SK-N-SH (cell line): Measurements from ENCODE around the gene GNB2. TPM values are rescaled to one million over a fixed set of nuclear protein-coding genes. Genes with fewer than 3 reads are reported as not detected.

Experiments
- CTCF ChIA-PET: fragments of 300-600, 350-600 bp; formaldehyde crosslinking; extraction: SDS; loops from one replicate; lab custom pipeline; 2021; lab: Yijun Ruan, JAX
- POLR2A ChIA-PET: fragments of 350-600 bp; sonication (Branson Sonifier 250); formaldehyde crosslinking; extraction: SDS; loops from one replicate; lab custom pipeline; 2020; ENCODE audit warnings: antibody characterized with exemption, inconsistent platforms; lab: Yijun Ruan, JAX
- DNase-seq: peaks from one replicate; pipeline ENCODE4 v3.0.0; 2012
- H2AFZ ChIP-seq: fragments of 200-600 bp; sonication (generic); 2 replicates; pipeline ENCODE4 v1.8.1; 2016; ENCODE audit warnings: antibody characterized with exemption, mild to moderate bottlenecking, low read depth
- H3F3A ChIP-seq: fragments of 200-600 bp; sonication (generic); replicated peaks from 2 replicates; pipeline ENCODE3; 2016; ENCODE audit warnings: antibody characterized with exemption, mild to moderate bottlenecking; ENCODE audit not compliant: insufficient read depth
- H3K27ac ChIP-seq, 2 experiments: fragments of 200-500 bp in 1 of 2; fragments of 200-600 bp in 1 of 2; sonication (Bioruptor generic) in 1 of 2; sonication (generic), shearing (Covaris generic) in 1 of 2; 2 replicates each; pipeline versions ENCODE4 v1.5.1 to v1.6.1; 2014 to 2016; ENCODE audit warnings: low read depth in 2 of 2, inconsistent platforms in 1 of 2, low read length in 1 of 2, mild to moderate bottlenecking in 1 of 2, mixed read lengths in 1 of 2
- H3K27me3 ChIP-seq: fragments of 200-600 bp; sonication (generic), shearing (Covaris generic); 2 replicates; pipeline ENCODE4 v1.6.1; 2016; ENCODE audit warnings: mixed run types; ENCODE audit not compliant: insufficient read depth
- H3K36me3 ChIP-seq, 2 experiments: fragments of 200-500 bp in 1 of 2; fragments of 200-600 bp in 1 of 2; sonication (Bioruptor generic) in 1 of 2; sonication (generic) in 1 of 2; replicated peaks in 1 of 2; 2 replicates each; pipeline versions ENCODE3 to v1.5.1; 2014 to 2016; ENCODE audit warnings: low read length in 1 of 2, mild to moderate bottlenecking in 1 of 2; ENCODE audit not compliant: insufficient read depth in 2 of 2, control insufficient read depth in 1 of 2
- H3K4me1 ChIP-seq, 2 experiments: fragments of 200-500 bp in 1 of 2; fragments of 200-600 bp in 1 of 2; sonication (Bioruptor generic) in 1 of 2; sonication (generic), shearing (Covaris generic) in 1 of 2; 2 replicates each; pipeline versions ENCODE4 v1.5.1 to v1.6.1; 2014 to 2016; ENCODE audit warnings: low read depth in 1 of 2, low read length in 1 of 2, mixed run types in 1 of 2; ENCODE audit not compliant: insufficient read depth in 2 of 2, control insufficient read depth in 1 of 2
- H3K4me2 ChIP-seq: fragments of 200-600 bp; sonication (generic), shearing (Covaris generic); 2 replicates; pipeline ENCODE4 v1.6.1; 2017; ENCODE audit warnings: mixed run types
- H3K4me3 ChIP-seq, 2 experiments: fragments of 200-500 bp in 1 of 2; fragments of 200-600 bp in 1 of 2; sonication (Bioruptor generic) in 1 of 2; sonication (generic), shearing (Covaris generic) in 1 of 2; 2 replicates each; pipeline versions ENCODE4 v1.5.1 to v1.8.1; 2014 to 2016; ENCODE audit warnings: low read depth in 2 of 2, inconsistent platforms in 1 of 2, low read length in 1 of 2, mild to moderate bottlenecking in 1 of 2, mixed read lengths in 1 of 2, moderate library complexity in 1 of 2
- H3K79me2 ChIP-seq: fragments of 200-600 bp; sonication (generic); 2 replicates; pipeline ENCODE4 v1.8.1; 2017; ENCODE audit warnings: mild to moderate bottlenecking; ENCODE audit not compliant: insufficient read depth
- H3K9ac ChIP-seq: fragments of 200-600 bp; sonication (generic); 2 replicates; pipeline ENCODE4 v1.6.1; 2017; ENCODE audit warnings: mixed run types
- H3K9me2 ChIP-seq: fragments of 200-600 bp; sonication (generic); 2 replicates; pipeline ENCODE4 v1.6.1; 2017; ENCODE audit warnings: mixed run types
- H3K9me3 ChIP-seq: fragments of 200-600 bp; sonication (generic); 2 replicates; pipeline ENCODE4 v1.6.1; 2017; ENCODE audit warnings: mixed run types, mild to moderate bottlenecking, moderate library complexity
- H4K20me1 ChIP-seq: fragments of 200-600 bp; sonication (generic); 2 replicates; pipeline ENCODE4 v1.6.1; 2017; ENCODE audit warnings: mild to moderate bottlenecking, mixed run types; ENCODE audit not compliant: insufficient read depth
- CHD2 ChIP-seq: fragments of 150-350 bp; IDR thresholded peaks from 2 replicates; pipeline ENCODE4 v1.6.1; 2018; ENCODE audit warnings: low read length; ENCODE audit not compliant: partially characterized antibody
- CTCF ChIP-seq: fragments of 200-600 bp; sonication (generic); IDR thresholded peaks from 2 replicates; pipeline ENCODE4 v1.6.1; 2017; ENCODE audit warnings: antibody characterized with exemption, mild to moderate bottlenecking, moderate library complexity
- ELF1 ChIP-seq: IDR thresholded peaks from 2 replicates; pipeline ENCODE4 v1.4.0; 2012
- EZH2phosphoT487 ChIP-seq: fragments of 200-600 bp; sonication (generic); IDR thresholded peaks from 2 replicates; pipeline ENCODE4 v1.6.1; 2017; ENCODE audit warnings: low read depth, mixed run types, mild to moderate bottlenecking, antibody characterized with exemption, moderate library complexity, borderline replicate concordance
- FOSL2 ChIP-seq: IDR thresholded peaks from 2 replicates; pipeline ENCODE4 v1.4.0; 2012; ENCODE audit warnings: low read depth, mild to moderate bottlenecking, moderate library complexity, borderline replicate concordance
- FOXJ3 ChIP-seq: sonication (generic); formaldehyde crosslinking; IDR thresholded peaks from 2 replicates; pipeline ENCODE4 v1.5.1; 2020; ENCODE audit warnings: mild to moderate bottlenecking, missing genetic modification reagents
- GABPA ChIP-seq: IDR thresholded peaks from 2 replicates; pipeline ENCODE4 v1.4.0; 2012; ENCODE audit warnings: low read depth, mild to moderate bottlenecking
- MEF2A ChIP-seq: IDR thresholded peaks from 2 replicates; pipeline ENCODE4 v1.4.0; 2012; ENCODE audit warnings: low read depth, borderline replicate concordance
- MXI1 ChIP-seq: IDR thresholded peaks from 2 replicates; pipeline ENCODE4 v1.6.1; 2012; ENCODE audit warnings: mild to moderate bottlenecking, low read depth, low read length, improper control_type of control experiment
- NFIC ChIP-seq: IDR thresholded peaks from 2 replicates; pipeline ENCODE4 v1.4.0; 2012; ENCODE audit warnings: borderline replicate concordance
- NRF1 ChIP-seq: IDR thresholded peaks from 2 replicates; pipeline ENCODE4 v1.6.1; 2012; ENCODE audit warnings: low read depth, mild to moderate bottlenecking, low read length
- RAD21 ChIP-seq: IDR thresholded peaks from 2 replicates; pipeline ENCODE4 v1.6.1; 2012; ENCODE audit warnings: mild to moderate bottlenecking, low read length
- RCOR1 ChIP-seq: fragments of 150-350 bp; IDR thresholded peaks from 2 replicates; pipeline ENCODE4 v1.6.1; 2017; ENCODE audit warnings: antibody characterized with exemption, low read length
- REST ChIP-seq: IDR thresholded peaks from 2 replicates; pipeline ENCODE4 v1.6.1; 2012; ENCODE audit warnings: mild to moderate bottlenecking, low read depth, low read length, moderate library complexity
- RFX5 ChIP-seq: IDR thresholded peaks from 2 replicates; pipeline ENCODE4 v1.6.1; 2012; ENCODE audit warnings: mild to moderate bottlenecking, improper control_type of control experiment, low read length
- RXRA ChIP-seq: IDR thresholded peaks from 2 replicates; pipeline ENCODE4 v1.4.0; 2012; ENCODE audit warnings: low read depth, mild to moderate bottlenecking, borderline replicate concordance
- SIN3A ChIP-seq: IDR thresholded peaks from 2 replicates; pipeline ENCODE4 v1.6.1; 2012; ENCODE audit warnings: low read depth, mild to moderate bottlenecking, low read length, moderate library complexity, borderline replicate concordance
- SMC3 ChIP-seq: IDR thresholded peaks from 2 replicates; pipeline ENCODE4 v1.6.1; 2012; ENCODE audit warnings: low read depth, low read length, improper control_type of control experiment
- TAF1 ChIP-seq: IDR thresholded peaks from 2 replicates; pipeline ENCODE4 v1.6.1; 2012; ENCODE audit warnings: low read depth, mild to moderate bottlenecking, low read length, moderate library complexity, borderline replicate concordance
- TCF12 ChIP-seq: IDR thresholded peaks from 2 replicates; pipeline ENCODE4 v1.4.0; 2012
- USF1 ChIP-seq: IDR thresholded peaks from 2 replicates; pipeline ENCODE4 v1.4.0; 2012; ENCODE audit warnings: low read depth, borderline replicate concordance
- WGBS: methylation state at CpG from one replicate; pipeline ENCODE4 v1.1.6; 2017; ENCODE audit warnings: low lambda C conversion rate; 5-methylcytosine and 5-hydroxymethylcytosine counted together
- polyA plus RNA-seq, 3 experiments: library from polyadenylated mRNA; depleted of rRNA; stranded (reverse); fragments of >200 nt; gene quantifications; 2 replicates each; pipeline ENCODE4 v1.2.3, GENCODE V29; 2012

GNB2 gene
- polyA plus RNA-seq, 1 of the 3 experiments (the other 2 are of a cell fraction) = 398 TPM

GRCh38 chr7:100687751-100688300 lies 14.3 kb downstream of the GNB2 start:
- H3K4me3 ChIP-seq = no peak overlapping the region
- H4K20me1 ChIP-seq = peaks cover 53% of the 10 kb centered on the region
- H3K9me3 ChIP-seq = no peaks in the 10 kb centered on the region
- no peak for DNase-seq
- H3K36me3 ChIP-seq = peaks cover 13 to 66% of the 10 kb centered on the region in 2 experiments
- no peak overlapping the region for H2AFZ ChIP-seq
- no peaks in the 10 kb centered on the region for H3K9me2 ChIP-seq
- H3K4me1 ChIP-seq = peaks cover 17 to 21% of the 10 kb centered on the region in 2 experiments
- TF ChIP-seq RAD21 (no peak), ELF1 (no peak), REST (no peak), FOSL2 (no peak), EZH2phosphoT487 (no peak), SIN3A (no peak), RCOR1 (no peak), RXRA (no peak), CHD2 (no peak)
- no peaks in the 10 kb centered on the region for H3K27me3 ChIP-seq
- ChIA-PET POLR2A (no interaction called here), CTCF (interaction anchor here (8.3 to 11.0 kb wide), 3 partner anchors 16 to 125 kb away, joined by 108 to 147 read pairs (median 119); partner anchors contain the start of genes MOSPD3 and POP7)
- no peak overlapping the region for H3K4me2 ChIP-seq
- peaks cover 47% of the 10 kb centered on the region for H3K79me2 ChIP-seq
- no peak overlapping the region for H3K9ac ChIP-seq
- no peak overlapping the region for H3K27ac ChIP-seq
- WGBS = 82% methylated on average over 22 of the region's 25 CpGs
- H3F3A ChIP-seq = peaks cover 14% of the 10 kb centered on the region

GRCh38 chr7:100688326-100688860 lies 14.9 kb downstream of the GNB2 start:
- no peaks in the 10 kb centered on the region for H3K9me2 ChIP-seq
- peaks cover 13 to 61% of the 10 kb centered on the region in 2 experiments for H3K36me3 ChIP-seq
- no peaks in the 10 kb centered on the region for H3K9me3 ChIP-seq
- no peak overlapping the region for H3K9ac ChIP-seq
- POLR2A ChIA-PET = no interaction called here
- H3F3A ChIP-seq = peaks cover 13% of the 10 kb centered on the region
- H3K4me3 ChIP-seq = no peak overlapping the region
- DNase-seq = no peak
- H3K4me2 ChIP-seq = no peak overlapping the region
- no peaks in the 10 kb centered on the region for H3K27me3 ChIP-seq
- peaks cover 18 to 23% of the 10 kb centered on the region in 2 experiments for H3K4me1 ChIP-seq
- no peak overlapping the region; a peak in 1 of 4 replicates for H3K27ac ChIP-seq
- CTCF ChIA-PET = interaction anchor here (0.8 to 11.0 kb wide), 8 partner anchors 9 to 164 kb away, joined by 3 to 227 read pairs (median 104); partner anchors contain the start of genes MOSPD3, POP7 and SLC12A9
- WGBS = 93% methylated on average over 16 of the region's 16 CpGs
- peaks cover 53% of the 10 kb centered on the region for H3K79me2 ChIP-seq
- peaks cover 54% of the 10 kb centered on the region for H4K20me1 ChIP-seq
- H2AFZ ChIP-seq = no peak overlapping the region
- TF ChIP-seq RAD21 = no peak
- no peak for TF ChIP-seq GABPA
- TF ChIP-seq RFX5 = no peak
- TF ChIP-seq NRF1 = no peak
- TF ChIP-seq FOSL2 = no peak
- no peak for TF ChIP-seq MXI1
- TF ChIP-seq MEF2A = no peak
- TF ChIP-seq TAF1 = no peak
- TF ChIP-seq USF1 = no peak
- no peak for TF ChIP-seq SMC3
- TF ChIP-seq FOXJ3 (CRISPR knock-in tag) = no peak
- TF ChIP-seq NFIC = no peak
- TF ChIP-seq TCF12 = no peak
- TF ChIP-seq RCOR1 = no peak
- no peak for TF ChIP-seq CTCF
